ENCODE data around the gene TFPT. TPM values are rescaled to one million over a fixed set of nuclear protein-coding genes. Genes with fewer than 3 reads are reported as not detected.
A peak's percentile ranks its signal among the peaks of the same experiment; 100 is the strongest.

Gene TFPT
- total RNA-seq, 4 donors from 2014 or later = 11.1 to 20.4 (median 16.0) TPM

- intact Hi-C loops (cut with DNase I; ENCODE audit: low total_unique reads) = no loop called here
- DNase-seq (ENCODE audit: low spot score in 2 of 2) = no peak
- 29 to 37% methylated on average over 13 of the region's 13 CpGs for WGBS, 2 donors
- TF ChIP-seq CTCF (IDR thresholded peaks at IDR 0.05) (no peak), POLR2A (IDR thresholded peaks at IDR 0.05) (no peak)
- no peak overlapping the region for H3K4me3 ChIP-seq (ENCODE audit: low read depth, poor library complexity, severe bottlenecking)
These were observed 45.4 kb upstream of the TFPT start for GRCh38 chr19:54160854-54161253.

- DNase-seq (ENCODE audit: low spot score in 2 of 2) = no peak
- TF ChIP-seq POLR2A (IDR thresholded peaks at IDR 0.05) (no peak), CTCF (IDR thresholded peaks at IDR 0.05) (no peak)
- H3K4me3 ChIP-seq (ENCODE audit: low read depth, poor library complexity, severe bottlenecking) = peak overlapping the region; percentile 42
- intact Hi-C loops (cut with DNase I; ENCODE audit: low total_unique reads) = no loop called here
- WGBS, 2 donors = 1 to 2% methylated on average over 24 to 28 of the region's 28 CpGs
These were observed 44.8 kb upstream of the TFPT start for GRCh38 chr19:54160182-54160811.

- DNase-seq (ENCODE audit: low spot score in 2 of 2) = peak; percentile 100
- 0 to 1% methylated on average over 66 to 72 of the region's 72 CpGs for WGBS, 2 donors
- H3K4me3 ChIP-seq (ENCODE audit: low read depth, poor library complexity, severe bottlenecking) = peak within 1 kb of the TSS; percentile 56
- intact Hi-C loops (cut with DNase I; ENCODE audit: low total_unique reads) = no loop called here
- TF ChIP-seq POLR2A (IDR thresholded peaks at IDR 0.05) (peak in 1 of 2 donors; percentile 15), CTCF (IDR thresholded peaks at IDR 0.05) (no peak)
These were observed 44.1 kb upstream of the TFPT start, which contains the start of gene LENG1 for GRCh38 chr19:54159352-54160181. LENG1 (minus strand) TSS chr19:54159721; CDS start chr19:54159695, 26 bp downstream.

GRCh38 chr19:54158812-54159351, 43.4 kb upstream of the TFPT start:
- H3K4me3 ChIP-seq (ENCODE audit: low read depth, poor library complexity, severe bottlenecking) = peak overlapping the region; percentile 56
- WGBS, 2 donors = 5 to 8% methylated on average over 19 of the region's 19 CpGs
- TF ChIP-seq CTCF (IDR thresholded peaks at IDR 0.05) = no peak
- no peak for TF ChIP-seq POLR2A (IDR thresholded peaks at IDR 0.05)
- intact Hi-C loops (cut with DNase I; ENCODE audit: low total_unique reads) = no loop called here
- DNase-seq (ENCODE audit: low spot score in 2 of 2) = no peak

GRCh38 chr19:54156953-54157352, 41.5 kb upstream of the TFPT start:
- DNase-seq (ENCODE audit: low spot score in 2 of 2) = no peak
- H3K4me3 ChIP-seq (ENCODE audit: low read depth, poor library complexity, severe bottlenecking) = no peak overlapping the region
- TF ChIP-seq POLR2A (IDR thresholded peaks at IDR 0.05) (no peak), CTCF (IDR thresholded peaks at IDR 0.05) (no peak)
- WGBS, 2 donors = 79 to 89% methylated on average over 2 to 3 of the region's 3 CpGs
- intact Hi-C loops (cut with DNase I; ENCODE audit: low total_unique reads) = no loop called here
